ENCODE results near the gene CNBP. TPM values are rescaled to one million over a fixed set of nuclear protein-coding genes. Genes with fewer than 3 reads are reported as not detected.

CNBP gene
- total RNA-seq, 1 experiment from 2014 or later: 266 TPM

- Histone ChIP-seq H3K4me3 (ENCODE audit: low read depth, low read length) (no peak overlapping the region), H3K27me3 (replicated peaks; ENCODE audit: control insufficient read depth, insufficient read depth, low read length) (no peaks in the 10 kb centered on the region), H3K9me3 (no peaks in the 10 kb centered on the region), H3K4me1 (no peaks in the 10 kb centered on the region), H3K36me3 (ENCODE audit: control insufficient read depth, insufficient read depth, low read length) (no peaks in the 10 kb centered on the region)
- intact Hi-C loops (cut with micrococcal nuclease; ENCODE audit: unreplicated experiment): no loop called here
- Mint-ChIP-seq H3K36me3 (ENCODE audit: insufficient read depth, unreplicated experiment) (no peaks in the 10 kb centered on the region), H3K9me3 (ENCODE audit: unreplicated experiment) (no peaks in the 10 kb centered on the region), H3K27me3 (ENCODE audit: insufficient read depth, unreplicated experiment) (no peaks in the 10 kb centered on the region), H3K4me1 (ENCODE audit: low read depth, unreplicated experiment) (no peaks in the 10 kb centered on the region), H3K27ac (ENCODE audit: unreplicated experiment) (no peak overlapping the region), H3K4me3 (ENCODE audit: unreplicated experiment) (no peak overlapping the region)
- TF ChIP-seq CTCF (IDR thresholded peaks at IDR 0.05; ENCODE audit: insufficient read depth in 1 of 2, low read depth in 1 of 2, low read length in 1 of 2, severe bottlenecking in 1 of 2, unreplicated experiment in 1 of 2): no peak
- CTCF ChIA-PET: no interaction called here
- DNase-seq: no peak
- POLR2A ChIA-PET: no interaction called here
- BruUV-seq (replicated peaks): no TSS peak
Measured at GRCh38 chr3:129213238-129213637, 29.5 kb upstream of the CNBP start.

- Histone ChIP-seq H3K36me3 (ENCODE audit: control insufficient read depth, insufficient read depth, low read length) (no peaks in the 10 kb centered on the region), H3K4me1 (no peaks in the 10 kb centered on the region), H3K27me3 (replicated peaks; ENCODE audit: control insufficient read depth, insufficient read depth, low read length) (no peaks in the 10 kb centered on the region), H3K9me3 (no peaks in the 10 kb centered on the region), H3K4me3 (ENCODE audit: low read depth, low read length) (no peak overlapping the region)
- ChIA-PET CTCF (no interaction called here), POLR2A (no interaction called here)
- Mint-ChIP-seq H3K36me3 (ENCODE audit: insufficient read depth, unreplicated experiment) (no peaks in the 10 kb centered on the region), H3K4me3 (ENCODE audit: unreplicated experiment) (no peak overlapping the region), H3K27ac (ENCODE audit: unreplicated experiment) (no peak overlapping the region), H3K4me1 (ENCODE audit: low read depth, unreplicated experiment) (no peaks in the 10 kb centered on the region), H3K9me3 (ENCODE audit: unreplicated experiment) (no peaks in the 10 kb centered on the region), H3K27me3 (ENCODE audit: insufficient read depth, unreplicated experiment) (no peaks in the 10 kb centered on the region)
- intact Hi-C loops (cut with micrococcal nuclease; ENCODE audit: unreplicated experiment): no loop called here
- no peak for TF ChIP-seq CTCF (IDR thresholded peaks at IDR 0.05; ENCODE audit: insufficient read depth in 1 of 2, low read depth in 1 of 2, low read length in 1 of 2, severe bottlenecking in 1 of 2, unreplicated experiment in 1 of 2)
- peak in 1 of 2 experiments; percentile 34 for DNase-seq
- no TSS peak for BruUV-seq (replicated peaks)
Measured at GRCh38 chr3:129211772-129212171, 28.1 kb upstream of the CNBP start.

DNA sequence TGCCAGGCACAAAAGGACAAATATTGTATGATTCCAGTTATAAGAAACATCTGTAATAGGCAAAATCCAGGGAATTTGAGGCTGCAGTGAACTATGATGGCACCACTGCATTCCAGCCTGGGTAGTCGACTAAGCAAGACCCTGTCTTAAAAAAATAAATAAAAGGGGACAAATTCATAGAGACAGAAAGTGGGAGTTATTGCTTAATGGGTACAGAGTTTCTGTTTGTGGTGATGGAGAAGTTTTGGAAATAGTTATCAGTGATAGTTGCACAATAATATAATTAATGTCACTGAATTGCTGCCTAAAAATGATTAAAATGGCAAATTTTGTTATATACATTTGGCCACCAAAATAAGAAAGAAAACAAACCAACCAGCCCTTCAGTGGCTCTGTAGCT, 27.6 kb upstream of the CNBP start:
- BruUV-seq (replicated peaks): no TSS peak
- Mint-ChIP-seq H3K27ac (ENCODE audit: unreplicated experiment) (no peak overlapping the region), H3K27me3 (ENCODE audit: insufficient read depth, unreplicated experiment) (no peaks in the 10 kb centered on the region), H3K9me3 (ENCODE audit: unreplicated experiment) (no peaks in the 10 kb centered on the region), H3K4me3 (ENCODE audit: unreplicated experiment) (no peak overlapping the region), H3K4me1 (ENCODE audit: low read depth, unreplicated experiment) (no peaks in the 10 kb centered on the region), H3K36me3 (ENCODE audit: insufficient read depth, unreplicated experiment) (no peaks in the 10 kb centered on the region)
- no peaks in the 10 kb centered on the region for H3K27me3 ChIP-seq (replicated peaks; ENCODE audit: control insufficient read depth, insufficient read depth, low read length)
- H3K36me3 ChIP-seq (ENCODE audit: control insufficient read depth, insufficient read depth, low read length): no peaks in the 10 kb centered on the region
- H3K9me3 ChIP-seq: no peaks in the 10 kb centered on the region
- H3K4me1 ChIP-seq: no peaks in the 10 kb centered on the region
- intact Hi-C loops (cut with micrococcal nuclease; ENCODE audit: unreplicated experiment): no loop called here
- no peak for DNase-seq
- ChIA-PET POLR2A (no interaction called here), CTCF (no interaction called here)
- no peak overlapping the region for H3K4me3 ChIP-seq (ENCODE audit: low read depth, low read length)
- no peak for TF ChIP-seq CTCF (IDR thresholded peaks at IDR 0.05; ENCODE audit: insufficient read depth in 1 of 2, low read depth in 1 of 2, low read length in 1 of 2, severe bottlenecking in 1 of 2, unreplicated experiment in 1 of 2)
